Vagina (tissue), 2 donors: Measurements from ENCODE around the gene ARHGAP45. TPM values are rescaled to one million over a fixed set of nuclear protein-coding genes. Genes with fewer than 3 reads are reported as not detected.
A peak's percentile ranks its signal among the peaks of the same experiment; 100 is the strongest.

Source experiments
- DNase-seq, 2 donors: peaks; one replicate each; pipeline ENCODE4 v3.0.0-alpha.2; 2017; ENCODE audit errors: extremely low spot score in 2 of 2
- H3K27ac ChIP-seq: fragments of 200-600 bp; sonication (generic); one replicate; pipeline ENCODE4 v1.5.1; 2019
- H3K27me3 ChIP-seq: fragments of 200-600 bp; sonication (generic); one replicate; pipeline ENCODE4 v1.5.1; 2019
- H3K36me3 ChIP-seq, 2 donors: fragments of 200-600 bp; sonication (generic); one replicate each; pipeline ENCODE4 v1.5.1; 2017 to 2019
- H3K4me1 ChIP-seq: fragments of 200-600 bp; sonication (generic); one replicate; pipeline ENCODE4 v1.5.1; 2019
- H3K4me3 ChIP-seq, 2 donors: fragments of 200-600 bp; sonication (generic); 1 replicate in 1 of 2; 2 replicates in 1 of 2; pipeline ENCODE4 v1.5.1; 2016 to 2019
- H3K9me3 ChIP-seq: fragments of 200-600 bp; sonication (generic); one replicate; pipeline ENCODE4 v1.5.1; 2019
- CTCF ChIP-seq, 3 experiments: fragments of 450-650 bp in 2 of 3; fragments of 200-600 bp in 1 of 3; sonication (generic) in 1 of 3; IDR thresholded peaks; one replicate each; pipeline ENCODE4 v1.5.1; 2017 to 2019; ENCODE audit warnings: antibody characterized with exemption in 3 of 3, mild to moderate bottlenecking in 2 of 3, moderate library complexity in 2 of 3
- POLR2A ChIP-seq, 2 donors: fragments of 450-650 bp; IDR thresholded peaks; one replicate each; pipeline ENCODE4 v1.6.1; 2017; ENCODE audit warnings: antibody characterized with exemption in 2 of 2, mild to moderate bottlenecking in 2 of 2, moderate library complexity in 2 of 2
- POLR2AphosphoS5 ChIP-seq, 2 donors: sonication (generic); formaldehyde crosslinking; IDR thresholded peaks; one replicate each; pipeline ENCODE4 v1.9.0; 2017; ENCODE audit warnings: antibody characterized with exemption in 2 of 2, mild to moderate bottlenecking in 2 of 2, low read depth in 1 of 2; ENCODE audit not compliant: insufficient read depth in 1 of 2
- intact Hi-C: fragments of 100-400 bp; cut with DNase I; formaldehyde crosslinking; loops from one replicate; pipeline ENCODE4 v1.15.1; 2023
- total RNA-seq: library from RNA; depleted of rRNA; stranded (reverse); fragments of >200 nt; gene quantifications from one replicate; pipeline ENCODE4 v1.2.3, GENCODE V29; 2016

ARHGAP45 gene
- total RNA-seq, 1 donor from 2014 or later, result 36.8 TPM

- H3K36me3 ChIP-seq, result peaks cover 0 to 31% of the 10 kb centered on the region in 2 donors
- peaks cover 9% of the 10 kb centered on the region for H3K4me1 ChIP-seq
These were observed 20.9 kb downstream of the ARHGAP45 start for GRCh38 chr19:1087813-1088415.

DNA sequence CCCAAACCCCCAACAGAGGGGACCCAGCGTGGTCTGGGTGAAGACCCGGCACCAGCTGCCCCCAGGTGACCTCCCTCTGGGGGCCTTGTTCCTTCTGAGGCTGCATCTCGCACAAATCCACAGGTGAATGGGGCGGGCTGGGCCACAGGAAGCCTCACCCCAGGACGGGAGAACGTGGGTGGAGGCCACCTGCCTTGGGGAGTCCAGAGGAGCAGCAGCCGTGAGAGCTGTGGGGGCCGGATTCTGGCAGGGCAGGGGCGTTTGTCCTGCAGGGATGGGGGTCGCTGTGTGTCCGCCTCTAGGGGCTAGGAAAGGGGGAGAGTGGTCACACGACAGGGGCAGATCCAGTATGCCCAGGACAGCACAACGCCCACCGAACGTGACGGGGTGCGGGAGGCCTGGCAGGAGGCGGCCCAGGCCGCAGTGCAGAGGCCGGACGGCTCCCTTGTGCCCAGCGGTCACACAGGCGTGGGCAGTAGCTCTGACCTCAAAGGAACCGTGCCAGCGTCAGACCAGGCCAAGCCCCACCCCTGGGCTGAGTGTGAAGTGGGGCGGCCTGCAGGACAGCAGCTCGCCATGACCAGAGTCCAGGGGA is 21.5 kb downstream of the ARHGAP45 start:
- no peaks in the 10 kb centered on the region for H3K9me3 ChIP-seq
- H3K4me3 ChIP-seq, result no peak overlapping the region
- peaks cover 0 to 31% of the 10 kb centered on the region in 2 donors for H3K36me3 ChIP-seq
- intact Hi-C loops, result no loop called here
- no peak overlapping the region for H3K27ac ChIP-seq
- H3K27me3 ChIP-seq, result no peaks in the 10 kb centered on the region
- TF ChIP-seq POLR2AphosphoS5 (IDR thresholded peaks at IDR 0.05; ENCODE audit: insufficient read depth in 1 of 2, low read depth in 1 of 2) (no peak), CTCF (IDR thresholded peaks at IDR 0.05) (no peak), POLR2A (IDR thresholded peaks at IDR 0.05) (no peak)
- H3K4me1 ChIP-seq, result peaks cover 13% of the 10 kb centered on the region
- no peak for DNase-seq

More at GRCh38 chr19:1087813-1088415, 20.9 kb downstream of the ARHGAP45 start:
- H3K9me3 ChIP-seq, result no peaks in the 10 kb centered on the region
- H3K27ac ChIP-seq, result no peak overlapping the region
- TF ChIP-seq POLR2AphosphoS5 (IDR thresholded peaks at IDR 0.05; ENCODE audit: insufficient read depth in 1 of 2, low read depth in 1 of 2) (peak in 1 of 2 donors; percentile 14), POLR2A (IDR thresholded peaks at IDR 0.05) (no peak)
- H3K4me3 ChIP-seq, result no peak overlapping the region
- no peak for DNase-seq
- intact Hi-C loops, result no loop called here
- no peaks in the 10 kb centered on the region for H3K27me3 ChIP-seq

GRCh38 chr19:1089126-1089771 is 22.3 kb downstream of the ARHGAP45 start:
- no peaks in the 10 kb centered on the region for H3K9me3 ChIP-seq
- H3K27ac ChIP-seq, result no peak overlapping the region
- H3K36me3 ChIP-seq, result peaks cover 0 to 31% of the 10 kb centered on the region in 2 donors
- H3K27me3 ChIP-seq, result no peaks in the 10 kb centered on the region
- peaks cover 20% of the 10 kb centered on the region for H3K4me1 ChIP-seq
- DNase-seq, result no peak
- H3K4me3 ChIP-seq, result no peak overlapping the region
- TF ChIP-seq POLR2AphosphoS5 (IDR thresholded peaks at IDR 0.05; ENCODE audit: insufficient read depth in 1 of 2, low read depth in 1 of 2) (no peak), POLR2A (IDR thresholded peaks at IDR 0.05) (no peak), CTCF (IDR thresholded peaks at IDR 0.05) (no peak)
- intact Hi-C loops, result no loop called here

- intact Hi-C loops, result no loop called here
- DNase-seq, result no peak
- peaks cover 0 to 31% of the 10 kb centered on the region in 2 donors for H3K36me3 ChIP-seq
- TF ChIP-seq CTCF (IDR thresholded peaks at IDR 0.05) (no peak), POLR2A (IDR thresholded peaks at IDR 0.05) (no peak), POLR2AphosphoS5 (IDR thresholded peaks at IDR 0.05; ENCODE audit: insufficient read depth in 1 of 2, low read depth in 1 of 2) (no peak)
- peaks cover 20% of the 10 kb centered on the region for H3K4me1 ChIP-seq
- no peak overlapping the region for H3K4me3 ChIP-seq
- no peaks in the 10 kb centered on the region for H3K9me3 ChIP-seq
- H3K27ac ChIP-seq, result no peak overlapping the region
- H3K27me3 ChIP-seq, result no peaks in the 10 kb centered on the region
These were observed 22.9 kb downstream of the ARHGAP45 start for GRCh38 chr19:1089891-1090290.

GRCh38 chr19:1090731-1091543 is 24.0 kb downstream of the ARHGAP45 start:
- no peak overlapping the region for H3K4me3 ChIP-seq
- intact Hi-C loops, result no loop called here
- no peak for DNase-seq
- H3K27ac ChIP-seq, result no peak overlapping the region
- H3K27me3 ChIP-seq, result no peaks in the 10 kb centered on the region
- peaks cover 22% of the 10 kb centered on the region for H3K4me1 ChIP-seq
- H3K36me3 ChIP-seq, result peaks cover 0 to 31% of the 10 kb centered on the region in 2 donors
- TF ChIP-seq POLR2AphosphoS5 (IDR thresholded peaks at IDR 0.05; ENCODE audit: insufficient read depth in 1 of 2, low read depth in 1 of 2) (no peak), POLR2A (IDR thresholded peaks at IDR 0.05) (no peak), CTCF (IDR thresholded peaks at IDR 0.05) (no peak)
- no peaks in the 10 kb centered on the region for H3K9me3 ChIP-seq
